GM19452 (cell line): ENCODE results near the gene DAB2IP.

ENCODE experiments used
- ATAC-seq: cut with Tn5 transposase; IDR thresholded peaks from one replicate; pipeline ENCODE4 v1.9.1; 2021; ENCODE audit not compliant: unreplicated experiment

Gene DAB2IP

GRCh38 chr9:121683652-121684051 is 32.2 kb downstream of the DAB2IP start:
- ATAC-seq = no peak

GRCh38 chr9:121684381-121685145 is 33.1 kb downstream of the DAB2IP start:
- ATAC-seq = no peak

GRCh38 chr9:121685146-121685794 is 33.8 kb downstream of the DAB2IP start:
- ATAC-seq = no peak

GRCh38 chr9:121685795-121686377 is 34.5 kb downstream of the DAB2IP start:
- ATAC-seq = no peak

- peak; percentile 81 for ATAC-seq
Measured at GRCh38 chr9:121686930-121687541, 35.6 kb downstream of the DAB2IP start.

GRCh38 chr9:121688146-121688680 is 36.8 kb downstream of the DAB2IP start:
- no peak for ATAC-seq

GRCh38 chr9:121688681-121689080 is 37.2 kb downstream of the DAB2IP start:
- ATAC-seq = no peak

- ATAC-seq = no peak
Measured at GRCh38 chr9:121689461-121690157, 38.2 kb downstream of the DAB2IP start.

GRCh38 chr9:121690316-121690715 is 38.9 kb downstream of the DAB2IP start:
- no peak for ATAC-seq

- ATAC-seq = no peak
Measured at GRCh38 chr9:121690766-121691165, 39.3 kb downstream of the DAB2IP start.

- no peak for ATAC-seq
Measured at GRCh38 chr9:121691890-121692289, 40.5 kb downstream of the DAB2IP start.

- ATAC-seq = no peak
Measured at GRCh38 chr9:121692606-121693387, 41.4 kb downstream of the DAB2IP start.

- no peak for ATAC-seq
Measured at GRCh38 chr9:121693388-121693670, 41.9 kb downstream of the DAB2IP start.

GRCh38 chr9:121694001-121694400 is 42.6 kb downstream of the DAB2IP start:
- no peak for ATAC-seq

GRCh38 chr9:121694600-121694999 is 43.2 kb downstream of the DAB2IP start:
- ATAC-seq = no peak

- ATAC-seq = no peak
Measured at GRCh38 chr9:121696930-121697329, 45.5 kb downstream of the DAB2IP start.

GRCh38 chr9:121698627-121699570 is 47.5 kb downstream of the DAB2IP start:
- ATAC-seq = peak; percentile 70

GRCh38 chr9:121699571-121700164 is 48.2 kb downstream of the DAB2IP start:
- peak; percentile 36 for ATAC-seq
